ENCODE measurements around the gene IDUA.

GRCh38 chr4:1017211-1017610 is 30.4 kb downstream of the IDUA start:
- TF ChIP-seq, protein P1, sequence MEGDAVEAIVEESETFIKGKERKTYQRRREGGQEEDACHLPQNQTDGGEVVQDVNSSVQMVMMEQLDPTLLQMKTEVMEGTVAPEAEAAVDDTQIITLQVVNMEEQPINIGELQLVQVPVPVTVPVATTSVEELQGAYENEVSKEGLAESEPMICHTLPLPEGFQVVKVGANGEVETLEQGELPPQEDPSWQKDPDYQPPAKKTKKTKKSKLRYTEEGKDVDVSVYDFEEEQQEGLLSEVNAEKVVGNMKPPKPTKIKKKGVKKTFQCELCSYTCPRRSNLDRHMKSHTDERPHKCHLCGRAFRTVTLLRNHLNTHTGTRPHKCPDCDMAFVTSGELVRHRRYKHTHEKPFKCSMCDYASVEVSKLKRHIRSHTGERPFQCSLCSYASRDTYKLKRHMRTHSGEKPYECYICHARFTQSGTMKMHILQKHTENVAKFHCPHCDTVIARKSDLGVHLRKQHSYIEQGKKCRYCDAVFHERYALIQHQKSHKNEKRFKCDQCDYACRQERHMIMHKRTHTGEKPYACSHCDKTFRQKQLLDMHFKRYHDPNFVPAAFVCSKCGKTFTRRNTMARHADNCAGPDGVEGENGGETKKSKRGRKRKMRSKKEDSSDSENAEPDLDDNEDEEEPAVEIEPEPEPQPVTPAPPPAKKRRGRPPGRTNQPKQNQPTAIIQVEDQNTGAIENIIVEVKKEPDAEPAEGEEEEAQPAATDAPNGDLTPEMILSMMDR (IDR thresholded peaks at IDR 0.05), result no peak
- no peak for TF ChIP-seq POLR2A (IDR thresholded peaks at IDR 0.05)

All from Peyer's patch (tissue), 4 donors.